ENCODE measurements around the gene RDX. TPM values are rescaled to one million over a fixed set of nuclear protein-coding genes. Genes with fewer than 3 reads are reported as not detected.

RDX gene
- total and polyA plus RNA-seq, 2 of the 4 experiments (the other 2 are of a cell fraction): 61.1 to 72.4 TPM

DNA sequence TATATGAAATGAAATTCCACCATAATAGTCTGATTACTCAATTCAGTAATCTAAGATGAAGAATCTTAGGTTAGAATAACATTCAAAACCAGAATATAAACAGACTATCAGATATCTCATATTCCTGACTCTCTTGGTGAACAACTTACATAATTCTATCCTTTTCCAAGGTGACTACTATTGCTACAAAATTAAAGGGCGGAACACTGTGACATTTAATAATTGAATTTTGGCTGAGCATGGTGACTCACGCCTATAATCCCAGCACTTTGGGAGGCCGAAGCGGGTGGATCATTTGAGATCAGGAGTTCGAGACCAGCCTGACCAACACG lies 34.4 kb downstream of the RDX start:
- ATAC-seq (ENCODE audit: low read depth): peak; percentile 54

More for the DNA sequence above, 34.4 kb downstream of the RDX start:
- TF ChIP-seq USF2 (IDR thresholded peaks at IDR 0.05; ENCODE audit: low read depth, low read length) (no peak), CEBPB (IDR thresholded peaks at IDR 0.05; ENCODE audit: low read depth, low read length) (0 out of 2 replicates have a peak, but pooled peaks have one; percentile 1)
- Histone ChIP-seq H4K8ac (ENCODE audit: low read depth in 2 of 2, low read length in 2 of 2) (no peak overlapping the region), H2BK5ac (ENCODE audit: low read depth, low read length, poor library complexity, severe bottlenecking) (no peak overlapping the region), H3K9ac (ENCODE audit: low read depth, low read length) (no peak overlapping the region), H3K4me3 (ENCODE audit: insufficient read depth, low read depth, low read length) (no peak overlapping the region), H3K36me3 (ENCODE audit: control insufficient read depth, insufficient read depth, low read length) (peaks cover 6% of the 10 kb centered on the region), H2AK5ac (ENCODE audit: low read depth, low read length) (no peak overlapping the region), H3K23ac (ENCODE audit: low read depth, low read length) (no peak overlapping the region), H3K27ac (ENCODE audit: insufficient read depth, low read length) (no peak overlapping the region), H2BK20ac (ENCODE audit: low read depth, low read length) (no peak overlapping the region), H3K18ac (ENCODE audit: low read depth, low read length) (no peak overlapping the region), H4K91ac (ENCODE audit: insufficient read depth, low read depth, low read length) (no peak overlapping the region), H3K79me1 (ENCODE audit: low read depth in 1 of 2, low read length in 2 of 2) (peaks cover 14 to 41% of the 10 kb centered on the region in 2 experiments), H4K20me1 (ENCODE audit: insufficient read depth, low read length) (0 out of 2 replicates have a peak, but pooled peaks cover 4% of the 10 kb centered on the region), H3K27me3 (ENCODE audit: control insufficient read depth, insufficient read depth, low read length) (no peaks in the 10 kb centered on the region), H3K4me1 (ENCODE audit: control insufficient read depth, insufficient read depth, low read length) (no peaks in the 10 kb centered on the region; the same call in 1 of the 2 replicates), H2AFZ (replicated peaks; ENCODE audit: low read length, poor library complexity) (no peak overlapping the region), H2AK9ac (replicated peaks; ENCODE audit: low read depth, low read length, poor library complexity) (no peak overlapping the region), H3K4me2 (ENCODE audit: low read depth, low read length) (no peak overlapping the region), H3K9me1 (ENCODE audit: insufficient read depth, low read length) (no peaks in the 10 kb centered on the region), H2BK120ac (ENCODE audit: low read depth, low read length) (no peak overlapping the region), H3K9me3 (ENCODE audit: control insufficient read depth, insufficient read depth, low read length) (no peaks in the 10 kb centered on the region), H2BK15ac (ENCODE audit: low read depth, low read length) (no peak overlapping the region), H3K4ac (ENCODE audit: low read depth, low read length) (no peak overlapping the region), H3K56ac (ENCODE audit: extremely low read depth, insufficient read depth, low read length) (no peak overlapping the region), H3K14ac (replicated peaks; ENCODE audit: low read depth, low read length) (no peak overlapping the region), H4K5ac (ENCODE audit: low read depth, low read length) (no peak overlapping the region)
- WGBS, 2 experiments (ENCODE audit: extremely low coverage in 2 of 2, insufficient read length in 1 of 2): no CpG with 5 or more reads among the region's 6 CpGs
- no TSS peak for BruUV-seq (replicated peaks)
- ChIA-PET POLR2A (ENCODE audit: unreplicated experiment) (no interaction called here), CTCF (no interaction called here)
- dilution Hi-C loops (cut with HindIII; ENCODE audit: low sequenced_read_pairs, unreplicated experiment): no loop called here
- in situ Hi-C loops (cut with MboI; ENCODE audit: low sequenced_read_pairs): no loop called here
- intact Hi-C loops (cut with micrococcal nuclease): no loop called here
- no peak for DNase-seq
